Hepatocyte (in vitro differentiated cells): ENCODE results near the gene IDH3G.
A peak's percentile ranks its signal among the peaks of the same experiment; 100 is the strongest.

Source experiments
- EZH2 ChIP-seq: fragments of 200-600 bp; sonication (generic); IDR thresholded peaks from 2 replicates; pipeline ENCODE4 v1.6.1; 2016; ENCODE audit warnings: antibody characterized with exemption, mild to moderate bottlenecking, borderline replicate concordance
- TF ChIP-seq, protein P1 (sequence below): fragments of 200-600 bp; sonication (generic); IDR thresholded peaks from 2 replicates; pipeline ENCODE4 v1.5.1; 2016; ENCODE audit warnings: antibody characterized with exemption, mild to moderate bottlenecking; ENCODE audit not compliant: poor library complexity

DNA sequence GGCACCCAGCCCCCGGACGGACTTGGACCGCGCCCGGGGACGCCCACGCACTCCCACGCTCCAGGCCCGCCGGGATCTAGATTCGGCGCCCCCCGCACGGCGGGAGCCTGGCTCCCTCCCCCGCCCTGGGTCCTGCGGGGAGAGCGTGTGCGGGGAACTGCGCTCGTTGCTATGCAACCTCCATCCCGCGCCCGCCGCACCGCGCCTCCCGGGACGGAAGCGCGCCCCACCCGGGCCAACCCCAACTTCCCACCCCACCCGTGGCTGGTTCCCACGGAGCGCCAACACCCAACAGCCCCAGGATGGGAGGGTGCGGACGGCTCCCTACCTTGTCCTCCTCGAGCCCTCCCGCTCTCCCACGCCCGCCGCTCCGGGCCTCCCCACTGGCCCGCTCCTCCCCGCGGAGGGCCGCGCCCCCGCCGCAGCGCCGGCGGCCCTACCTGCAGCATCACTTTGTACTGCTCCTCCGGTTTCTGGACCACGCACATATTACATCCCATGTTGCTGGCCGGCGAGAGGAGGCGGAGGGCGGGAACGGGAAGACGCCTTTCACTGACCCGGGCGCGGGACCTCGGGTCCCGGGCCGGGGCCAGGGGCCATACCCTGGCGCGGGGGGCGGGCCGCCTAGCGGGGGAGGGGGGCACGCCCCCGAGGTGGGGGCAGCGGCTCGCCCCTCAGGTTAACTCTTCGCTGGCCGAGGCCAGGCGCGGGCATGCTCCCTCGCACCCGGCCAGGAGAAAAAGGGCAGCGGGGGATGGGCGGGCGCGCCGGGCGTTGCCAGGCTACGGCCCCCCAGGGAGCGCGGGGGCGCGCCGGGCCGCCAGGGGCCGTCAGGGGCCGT lies 35.8 kb upstream of the IDH3G start, which contains the start of gene PDZD4:
- TF ChIP-seq, protein P1, sequence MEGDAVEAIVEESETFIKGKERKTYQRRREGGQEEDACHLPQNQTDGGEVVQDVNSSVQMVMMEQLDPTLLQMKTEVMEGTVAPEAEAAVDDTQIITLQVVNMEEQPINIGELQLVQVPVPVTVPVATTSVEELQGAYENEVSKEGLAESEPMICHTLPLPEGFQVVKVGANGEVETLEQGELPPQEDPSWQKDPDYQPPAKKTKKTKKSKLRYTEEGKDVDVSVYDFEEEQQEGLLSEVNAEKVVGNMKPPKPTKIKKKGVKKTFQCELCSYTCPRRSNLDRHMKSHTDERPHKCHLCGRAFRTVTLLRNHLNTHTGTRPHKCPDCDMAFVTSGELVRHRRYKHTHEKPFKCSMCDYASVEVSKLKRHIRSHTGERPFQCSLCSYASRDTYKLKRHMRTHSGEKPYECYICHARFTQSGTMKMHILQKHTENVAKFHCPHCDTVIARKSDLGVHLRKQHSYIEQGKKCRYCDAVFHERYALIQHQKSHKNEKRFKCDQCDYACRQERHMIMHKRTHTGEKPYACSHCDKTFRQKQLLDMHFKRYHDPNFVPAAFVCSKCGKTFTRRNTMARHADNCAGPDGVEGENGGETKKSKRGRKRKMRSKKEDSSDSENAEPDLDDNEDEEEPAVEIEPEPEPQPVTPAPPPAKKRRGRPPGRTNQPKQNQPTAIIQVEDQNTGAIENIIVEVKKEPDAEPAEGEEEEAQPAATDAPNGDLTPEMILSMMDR, result no peak
- TF ChIP-seq EZH2, result peak; percentile 72
